ENCODE data around the gene KBTBD3. TPM values are rescaled to one million over a fixed set of nuclear protein-coding genes. Genes with fewer than 3 reads are reported as not detected.

The KBTBD3 gene
- total and polyA plus RNA-seq, 4 donors: 4.5 to 16.2 (median 9.8) TPM

GRCh38 chr11:106049727-106050476 is 27.2 kb downstream of the KBTBD3 start:
- ATAC-seq (ENCODE audit: low FRiP score): no peak
- intact Hi-C loops (cut with DNase I): no loop called here

GRCh38 chr11:106047631-106048030 is 29.5 kb downstream of the KBTBD3 start:
- H3K4me3 ChIP-seq (ENCODE audit: low read length in 2 of 2): no peak overlapping the region
- no peaks in the 10 kb centered on the region for H3K9me3 ChIP-seq (ENCODE audit: control insufficient read depth, low read length)
- DNase-seq (no peak), ATAC-seq (ENCODE audit: low FRiP score) (no peak)
- no peak overlapping the region for H3K27ac ChIP-seq (ENCODE audit: low read depth in 1 of 2, low read length in 2 of 2)
- intact Hi-C loops (cut with DNase I): no loop called here
- H3K36me3 ChIP-seq (ENCODE audit: control insufficient read depth in 1 of 2, insufficient read depth in 2 of 2, low read length in 1 of 2): no peaks in the 10 kb centered on the region
- no peaks in the 10 kb centered on the region for H3K4me1 ChIP-seq (ENCODE audit: control insufficient read depth in 1 of 2, insufficient read depth in 2 of 2, low read length in 2 of 2)
- no peaks in the 10 kb centered on the region for H3K27me3 ChIP-seq (ENCODE audit: control insufficient read depth in 1 of 2, insufficient read depth in 2 of 2, low read length in 1 of 2)

More at GRCh38 chr11:106049727-106050476, 27.2 kb downstream of the KBTBD3 start:
- no peaks in the 10 kb centered on the region for H3K9me3 ChIP-seq (ENCODE audit: control insufficient read depth, low read length)
- no peaks in the 10 kb centered on the region for H3K4me1 ChIP-seq (ENCODE audit: control insufficient read depth in 1 of 2, insufficient read depth in 2 of 2, low read length in 2 of 2)
- WGBS, 2 donors: 59 to 61% methylated on average over 5 of the region's 5 CpGs
- no peak overlapping the region for H3K4me3 ChIP-seq (ENCODE audit: low read length in 2 of 2)
- no peak for DNase-seq
- no peak overlapping the region for H3K27ac ChIP-seq (ENCODE audit: low read depth in 1 of 2, low read length in 2 of 2)
- H3K27me3 ChIP-seq (ENCODE audit: control insufficient read depth in 1 of 2, insufficient read depth in 2 of 2, low read length in 1 of 2): no peaks in the 10 kb centered on the region
- H3K36me3 ChIP-seq (ENCODE audit: control insufficient read depth in 1 of 2, insufficient read depth in 2 of 2, low read length in 1 of 2): no peaks in the 10 kb centered on the region

GRCh38 chr11:106043540-106043939 is 33.6 kb downstream of the KBTBD3 start:
- H3K36me3 ChIP-seq (ENCODE audit: control insufficient read depth in 1 of 2, insufficient read depth in 2 of 2, low read length in 1 of 2): no peaks in the 10 kb centered on the region

GRCh38 chr11:106032861-106033260 is 44.3 kb downstream of the KBTBD3 start:
- no peaks in the 10 kb centered on the region for H3K27me3 ChIP-seq (ENCODE audit: control insufficient read depth in 1 of 2, insufficient read depth in 2 of 2, low read length in 1 of 2)
- H3K36me3 ChIP-seq (ENCODE audit: control insufficient read depth in 1 of 2, insufficient read depth in 2 of 2, low read length in 1 of 2): no peaks in the 10 kb centered on the region
- no peak overlapping the region for H3K4me3 ChIP-seq (ENCODE audit: low read length in 2 of 2)
- H3K9me3 ChIP-seq (ENCODE audit: control insufficient read depth, low read length): no peaks in the 10 kb centered on the region
- H3K4me1 ChIP-seq (ENCODE audit: control insufficient read depth in 1 of 2, insufficient read depth in 2 of 2, low read length in 2 of 2): no peaks in the 10 kb centered on the region
- WGBS, 2 donors: 43 to 45% methylated on average over 2 of the region's 2 CpGs
- no peak overlapping the region for H3K27ac ChIP-seq (ENCODE audit: low read depth in 1 of 2, low read length in 2 of 2)
- DNase-seq (no peak), ATAC-seq (ENCODE audit: low FRiP score) (no peak)
- intact Hi-C loops (cut with DNase I): no loop called here

More at GRCh38 chr11:106043540-106043939, 33.6 kb downstream of the KBTBD3 start:
- ATAC-seq (ENCODE audit: low FRiP score) (no peak), DNase-seq (no peak)
- H3K9me3 ChIP-seq (ENCODE audit: control insufficient read depth, low read length): no peaks in the 10 kb centered on the region
- H3K27me3 ChIP-seq (ENCODE audit: control insufficient read depth in 1 of 2, insufficient read depth in 2 of 2, low read length in 1 of 2): no peaks in the 10 kb centered on the region
- H3K4me1 ChIP-seq (ENCODE audit: control insufficient read depth in 1 of 2, insufficient read depth in 2 of 2, low read length in 2 of 2): no peaks in the 10 kb centered on the region
- no peak overlapping the region for H3K4me3 ChIP-seq (ENCODE audit: low read length in 2 of 2)
- H3K27ac ChIP-seq (ENCODE audit: low read depth in 1 of 2, low read length in 2 of 2): no peak overlapping the region
- intact Hi-C loops (cut with DNase I): no loop called here

GRCh38 chr11:106031936-106032335 is 45.2 kb downstream of the KBTBD3 start:
- no peaks in the 10 kb centered on the region for H3K9me3 ChIP-seq (ENCODE audit: control insufficient read depth, low read length)
- H3K4me3 ChIP-seq (ENCODE audit: low read length in 2 of 2): no peak overlapping the region
- no peaks in the 10 kb centered on the region for H3K27me3 ChIP-seq (ENCODE audit: control insufficient read depth in 1 of 2, insufficient read depth in 2 of 2, low read length in 1 of 2)
- DNase-seq (no peak), ATAC-seq (ENCODE audit: low FRiP score) (no peak)
- H3K36me3 ChIP-seq (ENCODE audit: control insufficient read depth in 1 of 2, insufficient read depth in 2 of 2, low read length in 1 of 2): no peaks in the 10 kb centered on the region
- no peak overlapping the region for H3K27ac ChIP-seq (ENCODE audit: low read depth in 1 of 2, low read length in 2 of 2)
- no peaks in the 10 kb centered on the region for H3K4me1 ChIP-seq (ENCODE audit: control insufficient read depth in 1 of 2, insufficient read depth in 2 of 2, low read length in 2 of 2)
- intact Hi-C loops (cut with DNase I): no loop called here
- WGBS, 2 donors: 72 to 79% methylated on average over 3 of the region's 3 CpGs

GRCh38 chr11:106031202-106031810 is 45.8 kb downstream of the KBTBD3 start:
- H3K4me3 ChIP-seq (ENCODE audit: low read length in 2 of 2): no peak overlapping the region
- no peak overlapping the region for H3K27ac ChIP-seq (ENCODE audit: low read depth in 1 of 2, low read length in 2 of 2)
- DNase-seq (no peak), ATAC-seq (ENCODE audit: low FRiP score) (no peak)
- H3K27me3 ChIP-seq (ENCODE audit: control insufficient read depth in 1 of 2, insufficient read depth in 2 of 2, low read length in 1 of 2): no peaks in the 10 kb centered on the region
- H3K9me3 ChIP-seq (ENCODE audit: control insufficient read depth, low read length): no peaks in the 10 kb centered on the region
- H3K4me1 ChIP-seq (ENCODE audit: control insufficient read depth in 1 of 2, insufficient read depth in 2 of 2, low read length in 2 of 2): no peaks in the 10 kb centered on the region
- intact Hi-C loops (cut with DNase I): no loop called here
- 70 to 73% methylated on average over 2 of the region's 2 CpGs for WGBS, 2 donors
- H3K36me3 ChIP-seq (ENCODE audit: control insufficient read depth in 1 of 2, insufficient read depth in 2 of 2, low read length in 1 of 2): no peaks in the 10 kb centered on the region

GRCh38 chr11:106030609-106031008 is 46.5 kb downstream of the KBTBD3 start:
- DNase-seq: no peak
- Histone ChIP-seq H3K4me1 (ENCODE audit: control insufficient read depth in 1 of 2, insufficient read depth in 2 of 2, low read length in 2 of 2) (no peaks in the 10 kb centered on the region), H3K27me3 (ENCODE audit: control insufficient read depth in 1 of 2, insufficient read depth in 2 of 2, low read length in 1 of 2) (no peaks in the 10 kb centered on the region), H3K27ac (ENCODE audit: low read depth in 1 of 2, low read length in 2 of 2) (no peak overlapping the region), H3K4me3 (ENCODE audit: low read length in 2 of 2) (no peak overlapping the region), H3K36me3 (ENCODE audit: control insufficient read depth in 1 of 2, insufficient read depth in 2 of 2, low read length in 1 of 2) (no peaks in the 10 kb centered on the region), H3K9me3 (ENCODE audit: control insufficient read depth, low read length) (no peaks in the 10 kb centered on the region)
- intact Hi-C loops (cut with DNase I): no loop called here
- 50 to 55% methylated on average over 4 of the region's 4 CpGs for WGBS, 2 donors
- no peak for ATAC-seq (ENCODE audit: low FRiP score)

- H3K27ac ChIP-seq (ENCODE audit: low read depth in 1 of 2, low read length in 2 of 2): no peak overlapping the region
Observed at GRCh38 chr11:106022795-106023275, 54.3 kb downstream of the KBTBD3 start.

More at GRCh38 chr11:106022795-106023275, 54.3 kb downstream of the KBTBD3 start:
- H3K27me3 ChIP-seq (ENCODE audit: control insufficient read depth in 1 of 2, insufficient read depth in 2 of 2, low read length in 1 of 2): no peaks in the 10 kb centered on the region
- H3K4me3 ChIP-seq (ENCODE audit: low read length in 2 of 2): peak overlapping the region; percentile 47 to 83
- intact Hi-C loops (cut with DNase I): loop anchor here (1.0 to 5.0 kb wide), 2 partner anchors 54 kb away; partner anchors contain the start of genes AASDHPPT (in 2 of the 2) and KBTBD3 (in 2 of the 2)
- no peaks in the 10 kb centered on the region for H3K36me3 ChIP-seq (ENCODE audit: control insufficient read depth in 1 of 2, insufficient read depth in 2 of 2, low read length in 1 of 2)
- 82 to 91% methylated on average over 7 of the region's 7 CpGs for WGBS, 2 donors
- DNase-seq (no peak), ATAC-seq (ENCODE audit: low FRiP score) (no peak)
- H3K9me3 ChIP-seq (ENCODE audit: control insufficient read depth, low read length): no peaks in the 10 kb centered on the region
- peaks cover 0 to 3% of the 10 kb centered on the region in 2 donors for H3K4me1 ChIP-seq (ENCODE audit: control insufficient read depth in 1 of 2, insufficient read depth in 2 of 2, low read length in 2 of 2)

Measured in aorta (tissue), 5 donors.